SK-N-SH (cell line): ENCODE data around the gene NCAN. TPM values are rescaled to one million over a fixed set of nuclear protein-coding genes. Genes with fewer than 3 reads are reported as not detected.

Experiments
- CTCF ChIA-PET: fragments of 300-600, 350-600 bp; formaldehyde crosslinking; extraction: SDS; loops from one replicate; lab custom pipeline; 2021; lab: Yijun Ruan, JAX
- POLR2A ChIA-PET: fragments of 350-600 bp; sonication (Branson Sonifier 250); formaldehyde crosslinking; extraction: SDS; loops from one replicate; lab custom pipeline; 2020; ENCODE audit warnings: antibody characterized with exemption, inconsistent platforms; lab: Yijun Ruan, JAX
- DNase-seq: peaks from one replicate; pipeline ENCODE4 v3.0.0; 2012
- H2AFZ ChIP-seq: fragments of 200-600 bp; sonication (generic); 2 replicates; pipeline ENCODE4 v1.8.1; 2016; ENCODE audit warnings: antibody characterized with exemption, mild to moderate bottlenecking, low read depth
- H3F3A ChIP-seq: fragments of 200-600 bp; sonication (generic); replicated peaks from 2 replicates; pipeline ENCODE3; 2016; ENCODE audit warnings: antibody characterized with exemption, mild to moderate bottlenecking; ENCODE audit not compliant: insufficient read depth
- H3K27ac ChIP-seq, 2 experiments: fragments of 200-500 bp in 1 of 2; fragments of 200-600 bp in 1 of 2; sonication (Bioruptor generic) in 1 of 2; sonication (generic), shearing (Covaris generic) in 1 of 2; 2 replicates each; pipeline versions ENCODE4 v1.5.1 to v1.6.1; 2014 to 2016; ENCODE audit warnings: low read depth in 2 of 2, inconsistent platforms in 1 of 2, low read length in 1 of 2, mild to moderate bottlenecking in 1 of 2, mixed read lengths in 1 of 2
- H3K27me3 ChIP-seq: fragments of 200-600 bp; sonication (generic), shearing (Covaris generic); 2 replicates; pipeline ENCODE4 v1.6.1; 2016; ENCODE audit warnings: mixed run types; ENCODE audit not compliant: insufficient read depth
- H3K36me3 ChIP-seq, 2 experiments: fragments of 200-500 bp in 1 of 2; fragments of 200-600 bp in 1 of 2; sonication (Bioruptor generic) in 1 of 2; sonication (generic) in 1 of 2; replicated peaks in 1 of 2; 2 replicates each; pipeline versions ENCODE3 to v1.5.1; 2014 to 2016; ENCODE audit warnings: low read length in 1 of 2, mild to moderate bottlenecking in 1 of 2; ENCODE audit not compliant: insufficient read depth in 2 of 2, control insufficient read depth in 1 of 2
- H3K4me1 ChIP-seq, 2 experiments: fragments of 200-500 bp in 1 of 2; fragments of 200-600 bp in 1 of 2; sonication (Bioruptor generic) in 1 of 2; sonication (generic), shearing (Covaris generic) in 1 of 2; 2 replicates each; pipeline versions ENCODE4 v1.5.1 to v1.6.1; 2014 to 2016; ENCODE audit warnings: low read depth in 1 of 2, low read length in 1 of 2, mixed run types in 1 of 2; ENCODE audit not compliant: insufficient read depth in 2 of 2, control insufficient read depth in 1 of 2
- H3K4me2 ChIP-seq: fragments of 200-600 bp; sonication (generic), shearing (Covaris generic); 2 replicates; pipeline ENCODE4 v1.6.1; 2017; ENCODE audit warnings: mixed run types
- H3K4me3 ChIP-seq, 2 experiments: fragments of 200-500 bp in 1 of 2; fragments of 200-600 bp in 1 of 2; sonication (Bioruptor generic) in 1 of 2; sonication (generic), shearing (Covaris generic) in 1 of 2; 2 replicates each; pipeline versions ENCODE4 v1.5.1 to v1.8.1; 2014 to 2016; ENCODE audit warnings: low read depth in 2 of 2, inconsistent platforms in 1 of 2, low read length in 1 of 2, mild to moderate bottlenecking in 1 of 2, mixed read lengths in 1 of 2, moderate library complexity in 1 of 2
- H3K79me2 ChIP-seq: fragments of 200-600 bp; sonication (generic); 2 replicates; pipeline ENCODE4 v1.8.1; 2017; ENCODE audit warnings: mild to moderate bottlenecking; ENCODE audit not compliant: insufficient read depth
- H3K9ac ChIP-seq: fragments of 200-600 bp; sonication (generic); 2 replicates; pipeline ENCODE4 v1.6.1; 2017; ENCODE audit warnings: mixed run types
- H3K9me2 ChIP-seq: fragments of 200-600 bp; sonication (generic); 2 replicates; pipeline ENCODE4 v1.6.1; 2017; ENCODE audit warnings: mixed run types
- H3K9me3 ChIP-seq: fragments of 200-600 bp; sonication (generic); 2 replicates; pipeline ENCODE4 v1.6.1; 2017; ENCODE audit warnings: mixed run types, mild to moderate bottlenecking, moderate library complexity
- H4K20me1 ChIP-seq: fragments of 200-600 bp; sonication (generic); 2 replicates; pipeline ENCODE4 v1.6.1; 2017; ENCODE audit warnings: mild to moderate bottlenecking, mixed run types; ENCODE audit not compliant: insufficient read depth
- CHD2 ChIP-seq: fragments of 150-350 bp; IDR thresholded peaks from 2 replicates; pipeline ENCODE4 v1.6.1; 2018; ENCODE audit warnings: low read length; ENCODE audit not compliant: partially characterized antibody
- FOSL2 ChIP-seq: IDR thresholded peaks from 2 replicates; pipeline ENCODE4 v1.4.0; 2012; ENCODE audit warnings: low read depth, mild to moderate bottlenecking, moderate library complexity, borderline replicate concordance
- FOXM1 ChIP-seq: IDR thresholded peaks from 2 replicates; pipeline ENCODE4 v1.4.0; 2012; ENCODE audit warnings: low read depth, mild to moderate bottlenecking
- GATA2 ChIP-seq: sonication (generic); formaldehyde crosslinking; IDR thresholded peaks from 2 replicates; pipeline ENCODE4 v1.5.0; 2020; ENCODE audit warnings: mild to moderate bottlenecking, missing genetic modification reagents
- IRF3 ChIP-seq: fragments of 150-350 bp; IDR thresholded peaks from 2 replicates; pipeline ENCODE4 v1.6.1; 2016; ENCODE audit warnings: mild to moderate bottlenecking, low read depth, low read length
- JUND ChIP-seq: IDR thresholded peaks from 2 replicates; pipeline ENCODE4 v1.4.0; 2012
- MAX ChIP-seq: IDR thresholded peaks from 2 replicates; pipeline ENCODE4 v1.4.0; 2012; ENCODE audit warnings: low read depth
- MEF2A ChIP-seq: IDR thresholded peaks from 2 replicates; pipeline ENCODE4 v1.4.0; 2012; ENCODE audit warnings: low read depth, borderline replicate concordance
- NRF1 ChIP-seq: IDR thresholded peaks from 2 replicates; pipeline ENCODE4 v1.6.1; 2012; ENCODE audit warnings: low read depth, mild to moderate bottlenecking, low read length
- PBX3 ChIP-seq: IDR thresholded peaks from 2 replicates; pipeline ENCODE4; 2012
- POLR2AphosphoS5 ChIP-seq: IDR thresholded peaks from 2 replicates; pipeline ENCODE4 v1.6.1; 2012; ENCODE audit warnings: low read depth, low read length
- SIN3A ChIP-seq: IDR thresholded peaks from 2 replicates; pipeline ENCODE4 v1.6.1; 2012; ENCODE audit warnings: low read depth, mild to moderate bottlenecking, low read length, moderate library complexity, borderline replicate concordance
- TCF12 ChIP-seq: IDR thresholded peaks from 2 replicates; pipeline ENCODE4 v1.4.0; 2012
- USF2 ChIP-seq: fragments of 150-350 bp; IDR thresholded peaks from 2 replicates; pipeline ENCODE4 v1.6.1; 2017; ENCODE audit warnings: antibody characterized with exemption, low read length, low read depth, borderline replicate concordance
- YY1 ChIP-seq: IDR thresholded peaks from 2 replicates; pipeline ENCODE4 v1.4.0; 2012; ENCODE audit warnings: low read depth, mild to moderate bottlenecking
- ZBTB33 ChIP-seq: IDR thresholded peaks from 2 replicates; pipeline ENCODE4 v1.4.0; 2012; ENCODE audit warnings: low read depth, borderline replicate concordance
- WGBS: methylation state at CpG from one replicate; pipeline ENCODE4 v1.1.6; 2017; ENCODE audit warnings: low lambda C conversion rate; 5-methylcytosine and 5-hydroxymethylcytosine counted together
- polyA plus RNA-seq, 3 experiments: library from polyadenylated mRNA; depleted of rRNA; stranded (reverse); fragments of >200 nt; gene quantifications; 2 replicates each; pipeline ENCODE4 v1.2.3, GENCODE V29; 2012

Gene NCAN
- polyA plus RNA-seq, 1 of the 3 experiments (the other 2 are of a cell fraction) = 0.03 TPM

- Histone ChIP-seq H2AFZ (no peak overlapping the region), H3K27me3 (no peaks in the 10 kb centered on the region), H3K27ac (no peak overlapping the region), H3F3A (no peaks in the 10 kb centered on the region), H3K4me1 (no peaks in the 10 kb centered on the region), H3K4me3 (no peak overlapping the region), H3K9me3 (no peaks in the 10 kb centered on the region), H3K9me2 (no peaks in the 10 kb centered on the region), H3K79me2 (no peaks in the 10 kb centered on the region), H3K4me2 (no peak overlapping the region), H3K36me3 (no peaks in the 10 kb centered on the region), H3K9ac (no peak overlapping the region), H4K20me1 (no peaks in the 10 kb centered on the region)
- TF ChIP-seq CHD2 (no peak), MAX (no peak), GATA2 (CRISPR knock-in tag) (no peak), PBX3 (no peak), TCF12 (no peak), IRF3 (no peak), USF2 (no peak), FOSL2 (no peak), FOXM1 (no peak), JUND (no peak), MEF2A (no peak), POLR2AphosphoS5 (no peak)
- CTCF ChIA-PET = no interaction called here
- POLR2A ChIA-PET = no interaction called here
- DNase-seq = no peak
- WGBS = 77% methylated on average over 4 of the region's 5 CpGs
These were observed 14.4 kb downstream of the NCAN start for GRCh38 chr19:19226204-19226603.

- Histone ChIP-seq H3K4me1 (no peaks in the 10 kb centered on the region), H2AFZ (no peak overlapping the region), H3K9ac (no peak overlapping the region), H3K79me2 (no peaks in the 10 kb centered on the region), H3K27ac (no peak overlapping the region), H3K4me3 (no peak overlapping the region), H3K27me3 (no peaks in the 10 kb centered on the region), H3K9me3 (no peaks in the 10 kb centered on the region), H3K36me3 (no peaks in the 10 kb centered on the region), H3K9me2 (no peaks in the 10 kb centered on the region), H3F3A (no peaks in the 10 kb centered on the region), H3K4me2 (no peak overlapping the region), H4K20me1 (no peaks in the 10 kb centered on the region)
- no peak for DNase-seq
- ChIA-PET CTCF (interaction anchor here (0.9 kb wide), 2 partner anchors 10 to 52 kb away, joined by 3 to 4 read pairs; no protein-coding TSS in a partner anchor), POLR2A (no interaction called here)
- WGBS = 42% methylated on average over 4 of the region's 10 CpGs
- TF ChIP-seq SIN3A (no peak), ZBTB33 (no peak), TCF12 (no peak), YY1 (no peak), NRF1 (no peak)
These were observed 14.9 kb downstream of the NCAN start for GRCh38 chr19:19226663-19227062.
